CD4-positive, alpha-beta T cell treated with Interleukin-6 at 100 ng/mL for 8 hours (primary cell): ENCODE results near the gene SHROOM2.
"Not testable (repeated sequence)": the region's sequence is repeated elsewhere in the genome, so short reads cannot be mapped to it uniquely, and the experiment has no call there.

Experiments used
- DNase-seq: peaks from one replicate; pipeline ENCODE4 v3.0.0-alpha.2; 2020; ENCODE audit warnings: mixed read lengths, low spot score

The SHROOM2 gene

GRCh38 chrX:9785254-9785943 lies 830 bp upstream of the SHROOM2 start:
- DNase-seq = no peak

DNA sequence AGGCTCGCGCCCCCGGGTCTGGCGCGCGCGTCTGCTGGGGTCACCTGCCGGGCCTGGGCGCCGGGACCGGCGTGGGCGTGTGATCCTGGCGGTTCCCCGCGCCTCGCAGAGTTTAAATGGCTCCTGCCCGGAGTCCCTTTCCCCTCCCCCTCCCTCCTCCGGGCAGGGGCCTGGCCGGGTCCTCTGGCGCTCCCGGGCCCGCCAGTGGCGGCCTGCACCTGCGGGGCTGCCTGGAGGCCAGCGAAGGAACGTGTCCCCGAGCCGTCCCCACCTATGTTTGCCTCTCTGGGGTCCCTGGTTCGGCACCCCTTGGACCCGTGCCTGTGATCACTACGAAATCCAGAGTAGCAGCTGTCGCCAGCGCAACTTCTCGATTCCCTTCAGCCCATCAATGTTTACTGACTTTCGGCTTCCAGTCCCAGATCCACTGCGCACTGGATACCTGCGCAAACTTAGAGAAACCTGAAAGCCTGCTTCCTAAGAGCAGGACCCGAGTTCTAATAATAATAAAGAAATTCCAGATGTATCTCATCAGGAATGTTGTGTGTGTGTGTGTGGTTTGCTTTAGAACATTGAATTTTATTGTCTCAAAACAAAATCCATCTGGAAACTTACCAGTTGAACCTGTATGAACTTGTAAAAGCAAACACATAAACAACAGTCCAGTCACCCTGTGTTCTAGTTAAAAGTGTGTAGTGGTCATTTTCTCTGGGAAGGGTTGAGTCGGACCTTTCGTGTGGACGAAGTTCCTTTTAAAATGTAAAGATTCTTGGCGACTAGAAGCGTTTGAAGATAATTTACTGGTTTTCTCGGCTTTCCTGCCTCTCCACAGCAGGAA lies 788 bp downstream of the SHROOM2 start:
- DNase-seq = no peak

- DNase-seq = no peak
Measured at GRCh38 chrX:9788911-9789310, 2.7 kb downstream of the SHROOM2 start.

- DNase-seq = no peak
Measured at GRCh38 chrX:9789555-9789954, 3.3 kb downstream of the SHROOM2 start.

DNA sequence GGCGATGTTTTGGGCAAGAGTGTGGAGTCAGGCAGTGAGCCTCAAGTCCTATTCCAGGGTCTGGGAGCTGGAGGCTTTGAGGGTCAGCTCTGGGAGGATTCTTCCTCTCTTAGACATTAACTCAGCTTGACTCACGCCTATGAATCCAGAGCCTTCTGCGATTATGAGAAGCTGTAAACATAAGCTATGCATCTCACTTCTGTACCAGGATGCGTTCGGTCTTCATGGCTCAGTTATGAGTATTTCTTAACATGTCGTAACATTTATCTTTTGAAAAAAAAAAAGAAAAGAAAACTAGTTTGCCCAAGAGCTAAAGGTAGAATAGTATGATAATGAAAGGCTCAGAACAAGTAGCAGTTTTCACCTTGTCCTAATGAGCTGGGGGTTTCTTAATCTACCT lies 4.6 kb downstream of the SHROOM2 start:
- no peak for DNase-seq

DNA sequence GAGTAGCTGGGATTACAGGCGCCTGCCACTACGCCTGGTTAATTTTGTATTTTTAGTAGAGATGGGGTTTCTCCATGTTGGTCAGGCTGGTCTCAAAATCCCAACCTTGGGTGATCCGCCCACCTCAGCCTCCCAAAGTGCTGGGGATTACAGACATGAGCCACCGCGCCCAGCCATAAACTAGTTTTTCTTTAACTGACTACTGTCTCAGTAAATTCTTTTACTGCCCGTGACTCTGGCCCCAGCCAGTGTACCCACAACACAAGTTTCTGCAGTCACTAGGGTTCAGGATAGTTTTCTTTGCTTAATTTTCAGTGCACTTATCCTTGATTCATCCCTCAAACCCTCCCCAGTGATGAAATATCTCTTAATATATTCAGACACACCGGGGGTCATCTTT lies 8.3 kb downstream of the SHROOM2 start:
- DNase-seq = no peak

GRCh38 chrX:9797384-9798360 lies 11.4 kb downstream of the SHROOM2 start:
- DNase-seq = no peak

- DNase-seq = no peak
Measured at GRCh38 chrX:9802737-9803136, 16.5 kb downstream of the SHROOM2 start.

- DNase-seq = no peak
Measured at GRCh38 chrX:9804444-9804843, 18.2 kb downstream of the SHROOM2 start.

GRCh38 chrX:9805956-9806355 lies 19.7 kb downstream of the SHROOM2 start:
- no peak for DNase-seq

DNA sequence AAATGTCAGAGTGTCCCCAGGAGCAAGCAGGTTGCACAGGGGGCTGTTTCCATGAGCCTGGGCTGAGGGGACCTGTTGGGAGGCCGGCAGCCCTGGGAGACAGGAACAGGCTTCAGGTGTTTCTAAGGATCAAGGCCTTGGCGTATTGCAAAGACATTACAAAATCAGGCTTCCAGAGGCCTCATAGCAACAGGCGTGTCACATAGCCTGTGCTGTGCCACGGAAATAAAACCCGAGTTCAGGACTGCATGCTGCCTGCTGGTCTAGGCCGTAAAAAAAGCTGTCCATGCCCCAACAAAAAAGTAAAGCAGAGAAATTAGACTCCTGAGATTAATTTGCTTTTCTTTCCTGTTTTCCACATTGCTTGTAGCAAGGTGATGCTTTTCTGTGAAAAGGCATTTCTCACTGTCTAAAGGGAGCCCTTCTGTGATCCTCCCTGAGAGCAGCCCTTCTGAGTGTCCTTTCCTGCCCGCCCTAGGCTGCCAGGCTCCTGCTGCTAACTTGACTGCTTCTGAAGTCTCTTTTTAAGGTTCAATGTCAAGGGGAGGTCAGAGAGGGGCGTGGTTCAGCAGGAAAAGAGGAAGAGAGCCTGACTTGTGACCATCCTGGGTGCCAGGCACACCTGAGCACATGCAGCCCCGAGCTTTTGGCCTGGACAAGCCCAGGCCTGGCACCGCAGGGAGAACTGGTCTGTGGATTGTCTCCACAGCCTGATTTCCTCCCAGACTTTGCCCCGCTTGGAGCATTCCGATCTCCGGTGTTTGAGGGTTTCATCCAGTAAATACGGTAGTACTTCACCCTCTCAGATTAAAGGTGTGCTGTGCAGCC lies 21.3 kb downstream of the SHROOM2 start:
- DNase-seq = no peak

- DNase-seq = not testable (repeated sequence)
Measured at GRCh38 chrX:9809876-9810275, 23.6 kb downstream of the SHROOM2 start.

- not testable (repeated sequence) for DNase-seq
Measured at GRCh38 chrX:9811086-9811485, 24.9 kb downstream of the SHROOM2 start.

DNA sequence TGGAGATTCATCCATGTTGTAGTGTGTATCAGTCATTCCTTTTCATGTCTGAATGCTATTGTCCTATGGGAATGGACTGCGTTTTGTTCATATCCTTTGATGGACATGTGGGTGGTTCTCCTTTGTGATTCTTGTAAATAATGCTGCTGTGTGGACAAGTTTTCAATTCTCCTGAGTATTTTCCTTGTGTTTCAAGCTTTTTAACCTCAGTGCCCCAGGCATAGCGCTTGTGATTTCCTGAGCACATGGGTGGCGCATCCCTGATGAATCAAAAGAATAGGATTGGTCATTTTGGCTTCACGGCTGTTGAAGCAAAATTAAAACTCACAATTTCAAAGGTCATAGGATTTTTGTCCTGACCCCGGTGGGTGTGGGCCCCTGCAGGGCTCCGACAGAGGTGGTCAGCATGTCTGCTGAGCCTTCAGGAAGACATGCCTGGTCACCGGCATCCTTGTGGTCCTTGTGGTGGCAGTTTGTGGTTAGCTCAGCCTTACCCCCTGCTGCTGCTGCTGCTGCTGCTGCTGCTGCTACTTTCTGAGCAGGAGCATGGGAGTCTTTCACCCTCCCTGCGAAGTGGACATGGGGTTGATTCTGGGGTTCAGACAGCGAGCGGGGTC lies 30.0 kb downstream of the SHROOM2 start:
- no peak for DNase-seq

DNA sequence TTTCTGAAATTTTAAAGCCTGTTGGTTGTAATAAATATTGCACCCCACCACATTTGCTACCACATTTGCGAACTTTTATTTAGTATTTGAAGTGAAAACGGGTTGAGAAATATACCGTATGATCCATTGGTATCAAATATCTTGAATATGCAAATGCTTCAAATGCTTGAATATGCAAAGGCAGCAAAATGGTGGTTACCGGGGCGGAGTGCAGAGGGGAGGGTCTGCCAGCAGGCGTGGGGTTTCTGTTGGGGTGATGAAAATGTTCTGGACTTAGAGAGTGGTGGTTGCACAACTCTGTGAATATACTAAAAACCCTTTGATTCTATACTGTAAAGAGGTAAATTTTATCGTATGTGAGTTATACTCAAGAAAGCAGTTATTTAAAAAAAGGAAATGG lies 35.3 kb downstream of the SHROOM2 start:
- DNase-seq = no peak

DNA sequence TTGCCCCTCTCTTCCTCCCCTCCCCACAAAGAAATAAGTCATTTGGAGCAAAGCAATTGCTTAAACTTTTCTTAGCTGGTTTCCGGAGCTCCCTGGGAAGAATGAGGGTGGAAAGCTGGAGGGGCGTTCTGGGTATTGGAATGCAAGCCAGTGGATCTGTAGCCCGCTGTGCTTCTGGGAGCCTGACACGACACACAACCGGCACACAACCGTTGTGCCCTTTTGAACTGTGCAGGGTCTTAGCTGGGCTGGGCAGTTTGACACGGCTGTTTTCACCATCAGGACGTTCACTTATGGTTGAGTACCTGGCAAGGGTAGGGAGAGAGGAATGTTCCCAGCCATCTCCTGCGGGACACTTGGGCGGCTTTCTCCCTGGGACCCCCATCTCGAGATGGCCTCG lies 38.3 kb downstream of the SHROOM2 start:
- no peak for DNase-seq

GRCh38 chrX:9825129-9825790 lies 39.0 kb downstream of the SHROOM2 start:
- no peak for DNase-seq

- no peak for DNase-seq
Measured at GRCh38 chrX:9825966-9826365, 39.7 kb downstream of the SHROOM2 start.

DNA sequence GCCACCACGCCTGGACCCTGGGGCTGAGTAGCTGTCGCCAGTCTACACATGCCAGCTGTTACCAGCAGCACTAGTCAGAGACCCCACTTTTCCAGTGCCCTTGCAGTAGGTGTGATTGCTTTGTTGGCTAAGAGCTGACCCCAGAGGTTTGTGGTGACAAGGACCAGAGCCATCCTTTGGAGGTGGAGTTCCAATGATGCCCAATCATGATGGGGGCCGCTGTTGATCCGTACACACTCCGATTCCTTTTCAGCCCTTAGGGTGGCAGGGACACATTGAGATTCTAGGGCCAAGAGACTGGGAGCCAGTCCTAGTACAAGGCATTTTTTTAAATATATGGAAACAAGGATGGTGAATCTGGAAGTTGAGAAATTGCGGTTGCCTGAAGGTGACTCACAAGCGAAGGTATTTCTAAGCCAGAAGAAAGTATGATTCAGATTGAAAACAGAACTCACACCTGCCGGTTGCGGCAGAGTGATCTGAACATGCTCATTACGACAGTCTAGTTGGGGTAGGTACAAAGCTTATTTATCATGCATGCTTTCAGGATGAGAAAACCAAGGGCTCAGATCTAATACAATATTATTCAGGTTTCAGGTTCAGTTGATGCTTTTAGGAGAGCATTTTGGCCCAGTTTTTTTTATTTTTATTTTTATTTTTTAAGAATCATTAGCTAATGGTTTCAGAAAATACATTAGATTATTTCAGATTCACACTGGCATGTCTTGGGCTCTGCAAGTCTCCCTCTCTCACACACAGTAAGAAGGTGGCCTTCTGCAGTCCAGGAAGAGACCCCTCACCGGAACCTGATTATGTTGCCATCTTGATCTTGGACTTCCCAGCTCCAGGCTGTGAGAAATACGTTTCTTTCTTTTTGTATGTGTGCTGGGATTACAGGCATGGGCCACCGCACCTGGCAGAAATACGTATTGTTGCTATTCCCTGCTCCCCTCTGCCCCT lies 43.4 kb downstream of the SHROOM2 start:
- DNase-seq = no peak
